Loucy (cell line): ENCODE data around the gene CCDC73.

Experiments used
- CTCF ChIP-seq: fragments of 200-600 bp; sonication (generic); conservative IDR thresholded peaks from 2 replicates; pipeline ENCODE4 v1.5.1; 2014; ENCODE audit warnings: mild to moderate bottlenecking, antibody characterized with exemption, low read length
- EZH2phosphoT487 ChIP-seq: fragments of 200-600 bp; IDR thresholded peaks from 2 replicates; pipeline ENCODE4 v1.6.1; 2018; ENCODE audit warnings: antibody characterized with exemption, mild to moderate bottlenecking, moderate library complexity, borderline replicate concordance

GRCh38 chr11:32563600-32563959 is 230.9 kb downstream of the CCDC73 start:
- TF ChIP-seq CTCF = no peak
- TF ChIP-seq EZH2phosphoT487 = no peak
